HG03025 (cell line): ENCODE results near the gene FLCN.
"Not testable (repeated sequence)": the region's sequence is repeated elsewhere in the genome, so short reads cannot be mapped to it uniquely, and the experiment has no call there.

Experiments
- ATAC-seq: cut with Tn5 transposase; IDR thresholded peaks from one replicate; pipeline ENCODE4 v1.9.1; 2021; ENCODE audit warnings: mild to moderate bottlenecking, moderate library complexity; ENCODE audit not compliant: unreplicated experiment, low FRiP score

Gene FLCN

GRCh38 chr17:17214646-17215436 is 22.1 kb downstream of the FLCN start:
- no peak for ATAC-seq

- ATAC-seq = no peak
These were observed 23.2 kb downstream of the FLCN start for GRCh38 chr17:17213775-17214174.

GRCh38 chr17:17207998-17208397 is 29.0 kb downstream of the FLCN start:
- ATAC-seq = no peak

GRCh38 chr17:17206913-17207335 is 30.0 kb downstream of the FLCN start:
- no peak for ATAC-seq

- ATAC-seq = peak; percentile 50
These were observed 30.6 kb downstream of the FLCN start, which contains the start of gene PLD6 for GRCh38 chr17:17206124-17206912. Gene PLD6, minus strand, starts transcription at chr17:17206333. Its CDS starts 47 bp downstream, at chr17:17206286.

- peak; percentile 17 for ATAC-seq
These were observed 31.4 kb downstream of the FLCN start for GRCh38 chr17:17205368-17206123.

GRCh38 chr17:17204635-17205231 is 32.2 kb downstream of the FLCN start:
- ATAC-seq = no peak

- no peak for ATAC-seq
These were observed 32.9 kb downstream of the FLCN start for GRCh38 chr17:17204041-17204591.

GRCh38 chr17:17203173-17203730 is 33.7 kb downstream of the FLCN start:
- no peak for ATAC-seq

- ATAC-seq = no peak
These were observed 35.1 kb downstream of the FLCN start for GRCh38 chr17:17201907-17202306.

- no peak for ATAC-seq
These were observed 35.7 kb downstream of the FLCN start for GRCh38 chr17:17201271-17201670.

- ATAC-seq = no peak
These were observed 36.1 kb downstream of the FLCN start for GRCh38 chr17:17200831-17201230.

- no peak for ATAC-seq
These were observed 36.7 kb downstream of the FLCN start for GRCh38 chr17:17200311-17200710.

- no peak for ATAC-seq
These were observed 38.7 kb downstream of the FLCN start for GRCh38 chr17:17198281-17198680.

GRCh38 chr17:17196776-17197175 is 40.2 kb downstream of the FLCN start:
- no peak for ATAC-seq

GRCh38 chr17:17195466-17195865 is 41.5 kb downstream of the FLCN start:
- not testable (repeated sequence) for ATAC-seq

GRCh38 chr17:17191961-17192381 is 45.0 kb downstream of the FLCN start:
- no peak for ATAC-seq

- ATAC-seq = no peak
These were observed 45.6 kb downstream of the FLCN start for GRCh38 chr17:17191346-17191792.

GRCh38 chr17:17190188-17190587 is 46.8 kb downstream of the FLCN start:
- ATAC-seq = no peak

GRCh38 chr17:17189559-17189958 is 47.4 kb downstream of the FLCN start:
- ATAC-seq = no peak
